ENCODE measurements around the gene TK1.
"Not testable (repeated sequence)": the region's sequence is repeated elsewhere in the genome, so short reads cannot be mapped to it uniquely, and the experiment has no call there.

The TK1 gene

GRCh38 chr17:78148286-78149016, 38.4 kb downstream of the TK1 start:
- no peak for DNase-seq (ENCODE audit: low read depth in 2 of 2)

DNA sequence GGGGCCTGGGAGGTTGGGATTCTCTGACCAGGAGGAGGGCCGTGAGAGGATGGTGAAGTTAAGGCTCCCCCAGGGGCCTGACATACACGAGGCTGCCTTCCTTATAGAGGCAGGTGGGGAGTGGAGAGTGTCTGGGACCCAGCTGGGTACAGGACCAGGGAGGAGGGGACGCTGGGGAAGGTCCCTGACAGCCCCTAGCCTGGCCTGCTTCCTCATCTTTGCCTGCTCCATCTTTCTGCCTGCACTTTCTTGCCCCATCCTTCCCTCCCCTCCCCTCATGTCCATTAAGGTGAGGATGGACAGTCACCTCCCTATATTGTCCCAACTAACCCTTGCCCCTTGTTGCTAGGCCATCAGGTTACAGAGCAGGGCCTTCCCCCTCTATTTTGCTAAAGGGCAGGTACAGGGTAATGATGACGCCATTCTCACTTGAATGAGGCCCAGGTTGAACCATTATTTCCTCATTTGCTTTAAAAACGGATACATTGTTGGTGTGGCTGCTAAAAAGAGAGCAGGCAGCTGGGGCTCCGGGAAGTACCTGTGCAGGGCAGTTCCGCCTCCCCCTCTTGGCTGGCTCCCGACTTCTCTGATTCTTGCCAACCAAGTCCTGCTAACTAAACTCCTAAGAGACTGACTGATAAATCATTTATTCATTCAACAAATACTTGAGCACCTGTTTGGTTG, 39.4 kb downstream of the TK1 start:
- no peak for DNase-seq (ENCODE audit: low read depth in 2 of 2)

GRCh38 chr17:78146881-78147280, 40.0 kb downstream of the TK1 start:
- no peak for DNase-seq (ENCODE audit: low read depth in 2 of 2)

GRCh38 chr17:78146471-78146869, 40.4 kb downstream of the TK1 start:
- DNase-seq (ENCODE audit: low read depth in 2 of 2): no peak

- DNase-seq (ENCODE audit: low read depth in 2 of 2): no peak
These were observed 41.9 kb downstream of the TK1 start for GRCh38 chr17:78144736-78145641.

DNA sequence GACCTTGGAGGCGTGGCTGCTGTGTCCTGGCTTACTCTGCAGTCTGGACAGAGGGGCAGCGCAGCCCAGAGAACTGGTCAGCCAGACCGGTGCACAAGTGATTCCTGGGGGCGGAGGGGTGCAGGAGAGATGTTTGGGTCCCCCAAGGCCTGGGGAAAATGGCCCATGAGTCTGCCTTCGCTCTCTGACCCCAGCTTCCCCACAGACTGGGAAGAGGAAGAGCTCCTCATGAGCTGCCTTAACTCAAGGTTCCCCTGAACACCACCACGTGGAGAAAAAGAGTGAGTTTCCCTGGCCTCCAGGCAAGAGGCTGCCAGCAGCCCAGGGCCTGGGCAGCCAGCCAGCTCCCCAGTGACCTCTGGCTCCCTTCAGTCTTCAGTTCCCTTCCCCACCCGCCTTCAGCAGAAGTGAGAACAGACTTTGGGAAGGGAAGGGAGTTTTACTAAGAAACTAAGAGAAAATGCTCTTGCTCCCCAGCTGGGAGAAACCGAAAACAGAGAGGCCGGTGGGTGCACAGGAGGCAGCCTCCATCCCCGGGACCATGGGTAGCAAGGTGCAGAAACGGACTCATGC, 42.6 kb downstream of the TK1 start:
- peak; percentile 35 to 39 for DNase-seq (ENCODE audit: low read depth in 2 of 2)

GRCh38 chr17:78143214-78144146, 43.4 kb downstream of the TK1 start:
- no peak for DNase-seq (ENCODE audit: low read depth in 2 of 2)

DNA sequence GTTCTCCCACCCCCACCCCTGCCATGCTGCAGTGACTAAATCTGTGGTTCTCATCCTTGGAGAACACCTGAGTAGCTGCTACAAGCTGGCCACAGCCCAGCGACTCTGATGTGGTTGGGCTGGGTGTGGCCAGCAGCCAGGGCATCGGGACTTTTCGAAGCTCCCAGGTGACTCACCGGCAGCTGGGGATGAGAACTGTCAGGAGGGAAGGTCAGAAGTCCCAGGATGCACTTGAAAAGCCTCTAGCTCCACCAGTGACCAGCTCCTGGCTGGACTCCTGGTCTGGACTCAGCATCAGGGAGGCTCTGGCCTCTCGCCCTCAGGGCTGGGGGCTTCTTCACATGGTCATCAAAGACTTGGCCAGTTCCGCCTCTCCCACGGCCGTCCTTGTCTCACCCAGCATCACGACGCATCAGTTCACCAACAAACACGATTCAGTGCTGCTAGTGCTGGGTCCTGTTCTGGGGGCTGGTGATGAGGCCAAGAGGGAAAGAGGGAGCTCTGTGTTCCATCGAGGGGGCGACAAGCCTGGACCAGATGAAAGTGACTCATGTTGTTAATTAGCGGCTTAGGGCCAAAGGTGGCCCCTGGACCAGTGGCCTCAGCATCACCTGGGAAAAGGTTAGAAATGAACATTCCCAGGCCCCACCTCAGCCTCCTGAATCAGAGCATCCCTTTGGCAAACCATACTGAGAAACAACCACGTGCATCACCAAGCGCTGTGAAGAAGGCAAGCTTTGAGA, 44.6 kb downstream of the TK1 start:
- DNase-seq (ENCODE audit: low read depth in 2 of 2): no peak

GRCh38 chr17:78141437-78142118, 45.3 kb downstream of the TK1 start:
- DNase-seq (ENCODE audit: low read depth in 2 of 2): no peak

- DNase-seq (ENCODE audit: low read depth in 2 of 2): peak; percentile 27 to 39
These were observed 46.4 kb downstream of the TK1 start for GRCh38 chr17:78140169-78141051.

DNA sequence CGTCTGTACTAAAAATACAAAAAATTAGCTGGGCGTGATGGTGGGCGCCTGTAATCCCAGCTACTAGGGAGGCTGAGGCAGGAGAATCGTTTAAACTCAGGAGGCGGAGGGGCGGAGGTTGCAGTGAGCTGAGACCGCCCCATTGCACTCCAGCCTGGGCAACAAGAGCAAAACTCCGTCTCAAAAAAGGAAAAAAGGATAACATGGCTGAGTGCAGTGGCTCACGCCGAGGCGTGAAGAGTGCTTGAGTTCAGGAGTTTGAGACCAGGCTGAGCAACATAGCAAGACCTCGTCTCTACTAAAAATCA, 47.0 kb downstream of the TK1 start:
- DNase-seq (ENCODE audit: low read depth in 2 of 2): not testable (repeated sequence)

- no peak for DNase-seq (ENCODE audit: low read depth in 2 of 2)
These were observed 48.4 kb downstream of the TK1 start for GRCh38 chr17:78138204-78139060.

GRCh38 chr17:78137392-78138203, 49.3 kb downstream of the TK1 start:
- DNase-seq (ENCODE audit: low read depth in 2 of 2): no peak

DNA sequence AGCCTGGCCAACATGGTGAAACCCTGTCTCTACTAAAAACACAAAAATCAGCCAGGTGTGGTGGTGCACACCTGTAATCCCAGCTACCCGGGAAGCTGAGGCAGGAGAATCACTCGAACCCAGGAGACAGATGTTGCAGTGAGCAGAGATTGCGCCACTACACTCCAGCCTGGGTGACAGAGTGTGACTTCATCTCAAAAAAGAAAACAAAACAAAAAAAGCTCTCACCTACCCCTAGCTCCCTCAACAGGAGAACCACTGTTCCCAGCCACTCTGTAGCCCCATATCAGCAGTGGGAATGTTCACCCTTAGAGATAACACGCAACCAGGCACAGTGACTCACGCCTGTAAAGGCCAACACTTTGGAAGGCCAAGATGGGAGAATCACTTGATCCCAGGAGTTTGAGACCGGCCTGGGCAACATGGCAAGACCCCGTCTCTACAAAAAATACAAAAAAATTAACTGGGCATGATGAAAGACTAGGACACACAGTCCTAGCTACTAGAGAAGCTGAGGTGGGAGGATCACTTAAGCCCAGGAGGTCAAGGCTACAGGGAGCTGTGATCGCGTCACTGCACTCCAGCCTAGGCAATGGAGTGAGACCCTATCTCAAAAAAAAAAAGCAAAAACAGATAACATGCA, 50.9 kb downstream of the TK1 start:
- DNase-seq (ENCODE audit: low read depth in 2 of 2): no peak

DNA sequence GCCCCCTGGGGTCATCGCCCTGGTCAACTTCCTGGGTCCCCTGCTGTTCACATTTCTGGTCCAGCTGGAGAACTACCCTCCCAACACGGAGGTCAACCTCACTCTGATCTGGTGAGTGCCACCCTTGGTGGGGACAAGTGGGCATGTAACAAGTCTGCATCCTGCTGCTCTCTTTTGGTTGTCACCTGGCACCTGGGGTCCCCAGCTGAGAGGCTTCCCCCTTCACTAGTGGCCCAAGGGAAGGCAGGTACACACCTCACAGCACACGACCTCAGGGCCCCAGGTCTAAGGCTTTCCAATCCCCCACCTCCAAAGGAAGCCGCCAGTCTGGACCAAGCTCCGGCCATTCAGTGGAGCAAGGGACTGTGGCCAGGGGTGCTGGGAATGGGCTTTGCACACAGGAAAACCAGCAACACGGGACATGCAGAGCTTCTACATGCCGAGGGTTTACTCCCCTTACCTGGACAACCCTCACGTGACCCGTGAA, 51.9 kb downstream of the TK1 start:
- DNase-seq (ENCODE audit: low read depth in 2 of 2): no peak

Data from fibroblast of skin of left quadriceps (primary cell).